Neural progenitor cell (in vitro differentiated cells): ENCODE results near the gene BLTP3A. TPM values are rescaled to one million over a fixed set of nuclear protein-coding genes. Genes with fewer than 3 reads are reported as not detected.
A peak's percentile ranks its signal among the peaks of the same experiment; 100 is the strongest.

Experiments used
- DNase-seq: peaks from one replicate; pipeline ENCODE4 v3.0.0-alpha.2; 2016; ENCODE audit warnings: low spot score
- H2AFZ ChIP-seq: fragments of 200-600 bp; sonication (generic); replicated peaks from 2 replicates; pipeline ENCODE4 v1.6.1; 2016; ENCODE audit warnings: antibody characterized with exemption
- H3F3A ChIP-seq: fragments of 200-600 bp; sonication (generic); 2 replicates; pipeline ENCODE4 v1.6.1; 2016; ENCODE audit warnings: antibody characterized with exemption, low read depth
- H3K27ac ChIP-seq: fragments of 200-600 bp; sonication (generic); 2 replicates; pipeline ENCODE4 v1.5.1; 2016; ENCODE audit warnings: mild to moderate bottlenecking
- H3K27me3 ChIP-seq: fragments of 200-600 bp; sonication (generic); 2 replicates; pipeline ENCODE4 v1.6.1; 2016; ENCODE audit warnings: mild to moderate bottlenecking, moderate library complexity
- H3K36me3 ChIP-seq: fragments of 200-600 bp; sonication (generic); 2 replicates; pipeline ENCODE4 v1.5.1; 2016
- H3K4me1 ChIP-seq: fragments of 200-600 bp; sonication (generic); 2 replicates; pipeline ENCODE4 v1.6.1; 2016; ENCODE audit warnings: mixed run types
- H3K4me2 ChIP-seq: fragments of 200-600 bp; sonication (generic); 2 replicates; pipeline ENCODE4 v1.6.1; 2016
- H3K4me3 ChIP-seq: fragments of 200-600 bp; sonication (generic); 2 replicates; pipeline ENCODE4 v1.5.1; 2016
- H3K79me2 ChIP-seq: fragments of 200-600 bp; sonication (generic); 2 replicates; pipeline ENCODE4 v1.6.1; 2016; ENCODE audit warnings: low read depth
- H3K9ac ChIP-seq: fragments of 200-600 bp; sonication (generic); 2 replicates; pipeline ENCODE4 v1.6.1; 2016
- H3K9me3 ChIP-seq: fragments of 200-600 bp; sonication (generic); 2 replicates; pipeline ENCODE4 v1.5.1; 2016; ENCODE audit warnings: low read depth
- H4K20me1 ChIP-seq: fragments of 200-600 bp; sonication (generic); 2 replicates; pipeline ENCODE4 v1.6.1; 2016; ENCODE audit warnings: low read depth
- H3K27ac Mint-ChIP-seq: 3 replicates; pipeline ENCODE4 v1.8.0; 2021; ENCODE audit warnings: mixed read lengths
- H3K27me3 Mint-ChIP-seq: 2 replicates; pipeline ENCODE4 v1.8.0; 2022; ENCODE audit warnings: low read depth, mild to moderate bottlenecking, inconsistent platforms, moderate library complexity, mixed read lengths; ENCODE audit not compliant: insufficient read depth
- H3K36me3 Mint-ChIP-seq: 3 replicates; pipeline ENCODE4 v1.8.0; 2021; ENCODE audit warnings: mixed read lengths
- H3K4me1 Mint-ChIP-seq: 3 replicates; pipeline ENCODE4 v1.8.0; 2021; ENCODE audit warnings: mixed read lengths
- H3K4me3 Mint-ChIP-seq: 3 replicates; pipeline ENCODE4 v1.8.0; 2021; ENCODE audit warnings: mild to moderate bottlenecking, moderate library complexity, mixed read lengths
- H3K9me3 Mint-ChIP-seq: 3 replicates; pipeline ENCODE4 v1.8.0; 2020; ENCODE audit warnings: mixed read lengths
- EZH2 ChIP-seq: fragments of 200-600 bp; sonication (generic); IDR thresholded peaks from 2 replicates; pipeline ENCODE4 v1.6.1; 2017; ENCODE audit warnings: antibody characterized with exemption, mild to moderate bottlenecking, moderate library complexity
- EZH2phosphoT487 ChIP-seq: fragments of 200-600 bp; sonication (generic); IDR thresholded peaks from 2 replicates; pipeline ENCODE4 v1.6.1; 2017; ENCODE audit warnings: antibody characterized with exemption
- total RNA-seq: library from RNA; depleted of rRNA; stranded (reverse); fragments of >200 nt; gene quantifications from 2 replicates; pipeline ENCODE4 v1.2.3, GENCODE V29; 2015; ENCODE audit warnings: low replicate concordance
- TF ChIP-seq, protein P1 (sequence below): fragments of 200-600 bp; sonication (generic); IDR thresholded peaks from 2 replicates; pipeline ENCODE4 v1.5.1; 2017; ENCODE audit warnings: antibody characterized with exemption, mild to moderate bottlenecking

Gene BLTP3A, protein sequence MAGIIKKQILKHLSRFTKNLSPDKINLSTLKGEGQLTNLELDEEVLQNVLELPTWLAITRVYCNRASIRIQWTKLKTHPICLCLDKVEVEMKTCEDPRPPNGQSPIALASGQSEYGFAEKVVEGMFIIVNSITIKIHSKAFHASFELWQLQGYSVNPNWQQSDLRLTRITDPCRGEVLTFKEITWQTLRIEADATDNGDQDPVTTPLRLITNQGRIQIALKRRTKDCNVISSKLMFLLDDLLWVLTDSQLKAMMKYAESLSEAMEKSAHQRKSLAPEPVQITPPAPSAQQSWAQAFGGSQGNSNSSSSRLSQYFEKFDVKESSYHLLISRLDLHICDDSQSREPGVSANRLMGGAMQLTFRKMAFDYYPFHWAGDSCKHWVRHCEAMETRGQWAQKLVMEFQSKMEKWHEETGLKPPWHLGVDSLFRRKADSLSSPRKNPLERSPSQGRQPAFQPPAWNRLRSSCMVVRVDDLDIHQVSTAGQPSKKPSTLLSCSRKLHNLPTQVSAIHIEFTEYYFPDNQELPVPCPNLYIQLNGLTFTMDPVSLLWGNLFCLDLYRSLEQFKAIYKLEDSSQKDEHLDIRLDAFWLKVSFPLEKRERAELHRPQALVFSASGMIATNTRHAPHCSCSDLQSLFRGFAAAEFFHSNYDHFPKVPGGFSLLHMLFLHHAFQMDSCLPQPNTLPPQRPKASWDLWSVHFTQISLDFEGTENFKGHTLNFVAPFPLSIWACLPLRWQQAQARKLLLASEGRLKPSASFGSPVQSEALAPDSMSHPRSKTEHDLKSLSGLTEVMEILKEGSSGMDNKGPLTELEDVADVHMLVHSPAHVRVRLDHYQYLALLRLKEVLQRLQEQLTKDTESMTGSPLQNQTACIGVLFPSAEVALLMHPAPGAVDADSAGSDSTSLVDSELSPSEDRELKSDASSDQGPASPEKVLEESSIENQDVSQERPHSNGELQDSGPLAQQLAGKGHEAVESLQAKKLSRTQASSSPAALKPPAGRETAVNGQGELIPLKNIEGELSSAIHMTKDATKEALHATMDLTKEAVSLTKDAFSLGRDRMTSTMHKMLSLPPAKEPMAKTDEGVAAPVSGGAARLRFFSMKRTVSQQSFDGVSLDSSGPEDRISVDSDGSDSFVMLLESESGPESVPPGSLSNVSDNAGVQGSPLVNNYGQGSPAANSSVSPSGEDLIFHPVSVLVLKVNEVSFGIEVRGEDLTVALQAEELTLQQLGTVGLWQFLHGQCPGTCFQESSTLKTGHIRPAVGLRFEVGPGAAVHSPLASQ (N-terminal part only)
- total RNA-seq: 13.8 and 15.7 TPM in 2 replicates

DNA sequence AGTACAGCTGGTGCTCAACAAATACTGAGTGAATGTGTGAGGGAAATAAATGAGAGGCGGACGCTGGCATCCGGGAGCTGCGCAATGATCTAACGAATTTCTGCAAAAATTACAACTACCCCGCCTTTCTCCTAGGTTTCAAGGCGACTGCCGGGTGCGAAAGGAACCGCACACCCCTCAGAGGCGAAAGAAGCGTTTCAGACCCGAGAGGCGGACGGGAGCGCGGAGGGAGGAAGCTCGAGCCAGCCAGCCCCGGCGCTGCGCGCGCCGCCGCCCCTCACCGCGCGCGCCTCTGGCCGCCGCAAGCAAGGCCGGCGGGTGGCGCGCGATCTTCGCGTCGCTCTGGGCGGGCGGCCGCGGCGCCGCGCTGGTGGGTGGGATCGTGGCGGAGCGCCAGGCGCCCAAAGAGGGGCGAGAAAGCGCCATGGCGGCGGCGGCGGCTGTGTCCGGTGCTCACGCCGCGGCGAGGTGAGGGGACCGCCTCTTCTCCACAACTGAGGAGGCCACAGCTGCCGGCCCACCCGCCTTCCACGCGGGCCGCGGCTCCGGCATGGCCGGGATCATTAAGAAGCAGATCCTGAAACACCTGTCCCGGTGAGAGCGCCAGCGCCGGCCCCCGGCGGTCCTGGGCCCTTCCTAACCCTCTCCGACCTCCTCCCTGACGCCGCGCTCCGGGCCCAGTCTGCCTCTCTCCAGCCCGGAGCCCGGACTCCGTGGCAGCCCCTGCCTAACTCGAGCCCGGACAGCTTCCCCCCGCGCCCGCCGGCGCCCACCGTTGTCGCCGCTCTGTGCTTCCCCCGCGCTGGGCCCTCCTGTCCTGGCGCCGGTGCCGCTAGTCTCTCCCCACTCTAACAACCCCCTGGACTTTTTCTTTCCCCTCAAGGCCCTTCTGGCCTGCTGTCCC is at the start of gene BLTP3A:
BLTP3A (plus strand) TSS at position 383 of the 904 bp plus-strand sequence; CDS start at position 551, 168 bp downstream.
- peak within 1 kb of the TSS; percentile 80 for H3K9ac ChIP-seq
- peak within 1 kb of the TSS; percentile 77 for H3K27ac ChIP-seq
- Mint-ChIP-seq H3K27ac (peak within 1 kb of the TSS; percentile 88), H3K4me3 (peak within 1 kb of the TSS; percentile 95), H3K36me3 (no peaks in the 10 kb centered on the region), H3K9me3 (peaks cover 6% of the 10 kb centered on the region), H3K4me1 (peaks cover 20% of the 10 kb centered on the region), H3K27me3 (peaks cover 2% of the 10 kb centered on the region)
- H3K4me2 ChIP-seq: peak within 1 kb of the TSS; percentile 79
- peaks cover 47% of the 10 kb centered on the region for H3K79me2 ChIP-seq
- H3K4me3 ChIP-seq: peak within 1 kb of the TSS; percentile 99
- H3K36me3 ChIP-seq: no peaks in the 10 kb centered on the region
- H3K4me1 ChIP-seq: peaks cover 13% of the 10 kb centered on the region
- peak; percentile 93 for DNase-seq
- peaks cover 4% of the 10 kb centered on the region for H3K9me3 ChIP-seq
- TF ChIP-seq, protein P1, sequence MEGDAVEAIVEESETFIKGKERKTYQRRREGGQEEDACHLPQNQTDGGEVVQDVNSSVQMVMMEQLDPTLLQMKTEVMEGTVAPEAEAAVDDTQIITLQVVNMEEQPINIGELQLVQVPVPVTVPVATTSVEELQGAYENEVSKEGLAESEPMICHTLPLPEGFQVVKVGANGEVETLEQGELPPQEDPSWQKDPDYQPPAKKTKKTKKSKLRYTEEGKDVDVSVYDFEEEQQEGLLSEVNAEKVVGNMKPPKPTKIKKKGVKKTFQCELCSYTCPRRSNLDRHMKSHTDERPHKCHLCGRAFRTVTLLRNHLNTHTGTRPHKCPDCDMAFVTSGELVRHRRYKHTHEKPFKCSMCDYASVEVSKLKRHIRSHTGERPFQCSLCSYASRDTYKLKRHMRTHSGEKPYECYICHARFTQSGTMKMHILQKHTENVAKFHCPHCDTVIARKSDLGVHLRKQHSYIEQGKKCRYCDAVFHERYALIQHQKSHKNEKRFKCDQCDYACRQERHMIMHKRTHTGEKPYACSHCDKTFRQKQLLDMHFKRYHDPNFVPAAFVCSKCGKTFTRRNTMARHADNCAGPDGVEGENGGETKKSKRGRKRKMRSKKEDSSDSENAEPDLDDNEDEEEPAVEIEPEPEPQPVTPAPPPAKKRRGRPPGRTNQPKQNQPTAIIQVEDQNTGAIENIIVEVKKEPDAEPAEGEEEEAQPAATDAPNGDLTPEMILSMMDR: no peak
- no peak for TF ChIP-seq EZH2
- H4K20me1 ChIP-seq: peaks cover 5% of the 10 kb centered on the region
- H2AFZ ChIP-seq: peak within 1 kb of the TSS; percentile 100
- peaks cover 16% of the 10 kb centered on the region for H3F3A ChIP-seq
- no peaks in the 10 kb centered on the region for H3K27me3 ChIP-seq

DNA sequence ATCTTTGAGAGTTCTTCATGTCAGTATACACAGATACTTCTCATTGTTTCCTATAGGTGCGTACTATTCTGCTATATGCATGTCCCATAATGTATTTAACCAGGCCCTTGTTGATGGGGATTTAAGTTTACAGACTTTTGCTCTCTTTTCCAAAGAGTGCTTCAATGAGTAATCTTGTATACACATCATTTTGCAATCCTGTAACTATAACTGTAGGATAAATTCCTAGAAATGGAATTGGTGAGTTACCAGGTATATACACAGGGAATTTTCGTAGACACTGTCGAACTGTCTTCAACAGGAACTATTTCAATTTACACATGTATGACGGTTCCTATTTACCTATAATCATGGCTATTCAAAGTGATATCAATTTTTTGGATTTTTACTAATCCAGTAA is 49.8 kb upstream of the BLTP3A start:
- no peak overlapping the region for H3K4me3 ChIP-seq
- TF ChIP-seq EZH2phosphoT487 (no peak), EZH2 (no peak)
- TF ChIP-seq, protein P1: no peak
- no peaks in the 10 kb centered on the region for H3K4me1 ChIP-seq
- H3K27me3 ChIP-seq: no peaks in the 10 kb centered on the region
- H3K4me1 Mint-ChIP-seq: peaks cover 10% of the 10 kb centered on the region
- H3K27ac ChIP-seq: no peak overlapping the region
- H3F3A ChIP-seq: no peaks in the 10 kb centered on the region
- H4K20me1 ChIP-seq: no peaks in the 10 kb centered on the region
- H2AFZ ChIP-seq: no peak overlapping the region
- H3K9ac ChIP-seq: no peak overlapping the region
- H3K27ac Mint-ChIP-seq: no peak overlapping the region
- no peak overlapping the region for H3K4me2 ChIP-seq
- H3K9me3 ChIP-seq: no peaks in the 10 kb centered on the region
- H3K36me3 Mint-ChIP-seq: no peaks in the 10 kb centered on the region
- no peak for DNase-seq
- H3K79me2 ChIP-seq: no peaks in the 10 kb centered on the region
- H3K36me3 ChIP-seq: no peaks in the 10 kb centered on the region
- H3K27me3 Mint-ChIP-seq: no peaks in the 10 kb centered on the region
- H3K4me3 Mint-ChIP-seq: no peak overlapping the region
- no peaks in the 10 kb centered on the region for H3K9me3 Mint-ChIP-seq
